Skeletal muscle tissue (tissue), 4 donors: ENCODE results near the gene MAD1L1. TPM values are rescaled to one million over a fixed set of nuclear protein-coding genes. Genes with fewer than 3 reads are reported as not detected.

Experiments used
- H3K27ac ChIP-seq: one replicate; pipeline ENCODE4 v1.7.0; 2013; ENCODE audit warnings: mild to moderate bottlenecking, low read depth, low read length, inconsistent platforms
- H3K27me3 ChIP-seq, 3 donors: one replicate each; pipeline ENCODE4 v1.7.0; 2013; ENCODE audit warnings: low read length in 3 of 3; ENCODE audit not compliant: control insufficient read depth in 3 of 3, insufficient read depth in 3 of 3
- H3K36me3 ChIP-seq, 3 donors: one replicate each; pipeline ENCODE4 v1.7.0; 2013; ENCODE audit warnings: low read length in 3 of 3; ENCODE audit not compliant: control insufficient read depth in 3 of 3, insufficient read depth in 3 of 3
- H3K4me1 ChIP-seq, 3 donors: one replicate each; pipeline ENCODE4 v1.7.0; 2013; ENCODE audit warnings: low read length in 3 of 3, mild to moderate bottlenecking in 3 of 3; ENCODE audit not compliant: control insufficient read depth in 3 of 3, insufficient read depth in 3 of 3
- H3K4me3 ChIP-seq, 3 donors: one replicate each; pipeline ENCODE4 v1.7.0; 2013; ENCODE audit warnings: low read length in 3 of 3
- H3K9ac ChIP-seq, 3 donors: one replicate each; pipeline ENCODE4 v1.7.0; 2013; ENCODE audit warnings: low read length in 3 of 3, mild to moderate bottlenecking in 3 of 3, moderate library complexity in 2 of 3, low read depth in 1 of 3
- H3K9me3 ChIP-seq, 3 donors: one replicate each; pipeline ENCODE4 v1.7.0; 2013; ENCODE audit warnings: low read length in 3 of 3; ENCODE audit not compliant: control insufficient read depth in 3 of 3
- total RNA-seq: library from RNA; depleted of rRNA; stranded (reverse); fragments of >200 nt; gene quantifications from one replicate; pipeline ENCODE4 v1.2.3, GENCODE V29; 2014
- donor health status: Osteomylitis.

Gene MAD1L1
- total RNA-seq, 1 donor from 2014 or later = 42.3 TPM

DNA sequence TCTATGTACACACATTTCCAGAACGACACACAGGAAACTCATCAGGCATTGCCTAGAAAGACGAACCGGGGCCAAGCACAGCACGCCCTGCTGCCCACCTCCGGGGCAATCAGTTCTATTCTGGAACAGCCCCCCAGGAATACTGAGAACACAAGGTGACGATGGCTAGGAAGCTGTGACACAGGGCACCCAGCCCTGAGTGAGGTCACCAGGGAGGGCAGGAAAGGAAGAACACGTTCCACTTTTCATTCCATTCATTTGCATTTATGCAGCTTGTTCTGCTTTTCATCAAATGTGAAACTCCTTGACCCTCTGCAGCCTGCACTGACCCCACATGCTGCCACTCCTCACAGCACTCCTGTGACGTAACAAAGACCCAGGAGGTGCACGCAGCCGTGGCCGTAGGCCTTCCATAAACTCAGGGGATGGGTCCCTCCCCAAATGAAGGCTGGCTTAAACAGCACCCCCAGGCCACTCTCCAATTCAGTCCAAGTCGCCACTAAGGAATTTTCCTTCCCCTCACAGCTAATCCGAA lies 28.9 kb downstream of the MAD1L1 start:
- no peak overlapping the region for H3K27ac ChIP-seq
- H3K27me3 ChIP-seq = no peaks in the 10 kb centered on the region
- H3K4me1 ChIP-seq = peaks cover 0 to 8% (median 1%) of the 10 kb centered on the region in 3 donors
- peaks cover 12 to 24% (median 19%) of the 10 kb centered on the region in 3 donors for H3K36me3 ChIP-seq
- H3K9ac ChIP-seq = no peak overlapping the region
- H3K9me3 ChIP-seq = no peaks in the 10 kb centered on the region
- no peak overlapping the region for H3K4me3 ChIP-seq

DNA sequence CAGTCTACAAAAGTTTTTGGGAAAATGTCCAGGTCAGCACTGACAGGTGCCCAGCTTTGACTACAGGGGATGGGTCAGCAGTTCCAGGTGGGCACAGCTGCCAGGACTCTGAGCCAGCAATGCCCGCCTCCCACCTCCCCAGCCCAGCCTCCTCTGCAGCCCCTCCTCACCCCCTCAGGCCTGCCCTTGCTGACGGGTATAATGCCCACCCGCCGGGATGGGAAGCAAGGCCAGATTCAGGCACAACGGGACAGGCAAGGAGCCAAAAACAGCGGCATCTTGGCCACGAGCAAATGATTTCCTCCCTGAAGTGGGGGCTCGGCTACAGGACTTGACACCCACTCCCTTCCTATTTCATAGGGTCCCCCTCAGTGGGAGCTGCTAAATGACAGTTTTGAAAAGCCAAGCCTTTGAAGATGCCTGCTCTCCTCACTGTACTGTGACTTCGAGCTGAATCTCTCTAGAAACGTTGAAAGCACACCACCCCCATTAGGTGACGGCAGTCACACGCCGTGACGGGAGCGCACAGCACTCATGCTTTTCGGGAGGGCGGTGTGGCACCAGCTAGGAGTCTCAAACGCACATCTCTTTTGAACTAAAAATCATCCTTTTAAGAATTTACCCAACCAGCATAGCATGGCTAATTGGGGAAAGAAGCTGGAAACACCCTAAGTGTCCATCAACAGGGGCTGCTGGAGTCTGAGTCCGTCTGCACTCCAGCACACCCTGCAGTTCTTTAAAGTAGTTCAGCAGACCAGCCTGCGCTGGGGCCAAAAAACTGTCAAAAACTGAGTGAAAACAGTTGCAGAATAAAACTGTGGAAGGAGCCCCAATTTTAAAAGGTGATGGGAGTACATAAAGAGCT lies 29.6 kb downstream of the MAD1L1 start:
- peaks cover 0 to 8% (median 8%) of the 10 kb centered on the region in 3 donors for H3K4me1 ChIP-seq
- no peak overlapping the region for H3K27ac ChIP-seq
- H3K36me3 ChIP-seq = peaks cover 9 to 22% (median 12%) of the 10 kb centered on the region in 3 donors
- no peaks in the 10 kb centered on the region for H3K27me3 ChIP-seq
- H3K4me3 ChIP-seq = no peak overlapping the region
- H3K9ac ChIP-seq = peak overlapping the region in 1 of 3 donors; percentile 11
- no peaks in the 10 kb centered on the region for H3K9me3 ChIP-seq

DNA sequence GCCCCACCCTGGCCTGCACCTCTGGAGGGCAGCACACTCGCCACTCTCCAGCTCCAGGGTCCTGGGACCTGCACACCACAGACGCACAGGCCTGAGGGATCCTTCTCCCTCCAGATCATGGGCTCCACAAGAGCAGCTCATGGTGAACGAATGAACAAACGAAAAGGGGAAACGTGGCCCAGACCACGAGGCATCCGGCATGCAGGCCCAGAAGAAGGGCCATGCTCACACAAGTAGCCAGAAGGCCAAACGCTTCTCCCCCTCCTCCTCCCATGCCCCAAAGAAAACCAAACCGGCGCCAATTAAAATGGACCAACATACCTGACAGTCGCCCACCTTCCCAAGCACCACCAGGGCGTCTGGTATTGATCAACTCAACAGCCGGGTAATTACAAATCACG lies 30.4 kb downstream of the MAD1L1 start:
- no peaks in the 10 kb centered on the region for H3K9me3 ChIP-seq

DNA sequence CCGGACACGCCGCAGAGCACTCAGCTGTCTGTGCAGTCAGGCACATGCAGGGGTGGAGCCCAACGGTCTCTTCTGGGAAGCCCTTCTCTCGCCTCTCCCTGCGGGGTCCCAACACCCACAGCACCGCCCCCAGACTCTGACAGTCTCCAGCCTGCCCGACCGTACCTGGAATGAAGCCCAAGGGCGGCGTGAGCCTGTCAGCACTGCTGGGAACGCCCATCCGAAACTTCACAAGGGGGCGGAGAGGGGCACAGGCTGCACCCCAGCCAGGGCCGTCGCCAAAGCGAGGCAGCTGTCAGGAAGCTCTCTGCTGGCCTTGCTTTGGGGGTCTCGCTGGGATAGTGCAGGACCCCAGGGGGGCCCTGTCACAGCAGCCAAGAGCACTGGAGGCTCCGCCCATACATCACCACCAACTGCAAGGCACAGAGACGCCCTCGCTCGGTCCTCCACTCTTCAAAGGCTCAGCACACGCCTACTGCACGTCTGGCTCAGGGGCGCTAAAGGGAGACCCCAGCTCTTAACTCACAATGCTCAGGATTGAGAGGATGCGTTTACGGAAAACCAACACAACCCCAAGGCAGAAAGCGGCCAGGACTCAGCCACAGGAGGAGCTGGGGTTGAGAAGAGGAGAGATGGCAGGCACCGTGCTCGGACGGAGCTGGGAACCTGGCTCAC lies 30.9 kb downstream of the MAD1L1 start:
- H3K9me3 ChIP-seq = no peaks in the 10 kb centered on the region
- no peak overlapping the region for H3K9ac ChIP-seq
- peaks cover 4 to 11% (median 9%) of the 10 kb centered on the region in 3 donors for H3K36me3 ChIP-seq
- H3K4me3 ChIP-seq = no peak overlapping the region
- peaks cover 8 to 18% (median 15%) of the 10 kb centered on the region in 3 donors for H3K4me1 ChIP-seq
- no peak overlapping the region for H3K27ac ChIP-seq
- H3K27me3 ChIP-seq = no peaks in the 10 kb centered on the region

More for the DNA sequence above, 30.4 kb downstream of the MAD1L1 start:
- Histone ChIP-seq H3K36me3 (peaks cover 4 to 14% (median 9%) of the 10 kb centered on the region in 3 donors), H3K9ac (no peak overlapping the region), H3K27ac (no peak overlapping the region), H3K27me3 (no peaks in the 10 kb centered on the region), H3K4me3 (no peak overlapping the region), H3K4me1 (peaks cover 3 to 13% (median 10%) of the 10 kb centered on the region in 3 donors)

DNA sequence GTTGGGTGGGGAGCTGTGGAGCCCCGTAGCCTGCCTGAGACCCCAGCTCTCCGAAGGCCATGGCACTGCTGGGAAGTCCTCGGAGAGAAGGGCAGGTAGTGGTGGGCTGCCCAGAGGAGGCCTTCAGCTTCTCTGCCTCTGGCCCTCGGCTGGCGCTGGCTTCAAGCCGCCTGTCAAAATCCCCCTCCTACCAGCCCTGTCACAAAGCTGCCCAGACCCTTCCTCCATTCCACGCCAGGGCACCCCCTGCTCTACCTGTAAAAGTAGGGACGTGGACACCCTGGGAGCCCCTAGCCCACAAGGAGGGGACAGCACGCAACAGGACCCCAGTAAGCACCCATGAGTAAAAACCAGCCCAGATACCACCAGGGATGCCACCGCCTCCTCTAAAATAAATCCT lies 31.6 kb downstream of the MAD1L1 start:
- Histone ChIP-seq H3K9ac (no peak overlapping the region), H3K4me1 (peaks cover 15 to 25% (median 22%) of the 10 kb centered on the region in 3 donors), H3K27me3 (no peaks in the 10 kb centered on the region), H3K27ac (no peak overlapping the region), H3K4me3 (no peak overlapping the region), H3K9me3 (no peaks in the 10 kb centered on the region), H3K36me3 (peaks cover 4 to 11% (median 9%) of the 10 kb centered on the region in 3 donors)

DNA sequence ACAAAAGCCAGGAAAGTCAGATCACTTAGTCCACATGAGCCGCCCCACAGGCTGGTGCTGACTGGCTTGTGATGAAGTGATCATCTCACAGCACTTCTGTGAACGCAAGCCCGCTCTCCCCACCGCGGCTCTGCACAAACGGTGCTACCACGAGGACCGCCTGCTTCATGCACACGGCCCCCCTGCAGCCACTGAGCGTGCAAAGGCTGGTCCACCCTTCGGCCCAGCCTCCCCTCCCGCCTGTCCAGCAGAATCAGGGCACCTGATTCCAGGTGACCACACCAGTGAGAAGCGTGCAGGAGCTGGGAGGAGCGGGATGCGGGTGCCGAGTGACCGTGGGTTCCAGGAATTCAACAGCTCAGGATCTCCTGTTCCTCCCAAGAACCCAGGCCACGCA lies 32.2 kb downstream of the MAD1L1 start:
- Histone ChIP-seq H3K4me1 (peaks cover 20 to 30% (median 28%) of the 10 kb centered on the region in 3 donors), H3K9ac (no peak overlapping the region)

DNA sequence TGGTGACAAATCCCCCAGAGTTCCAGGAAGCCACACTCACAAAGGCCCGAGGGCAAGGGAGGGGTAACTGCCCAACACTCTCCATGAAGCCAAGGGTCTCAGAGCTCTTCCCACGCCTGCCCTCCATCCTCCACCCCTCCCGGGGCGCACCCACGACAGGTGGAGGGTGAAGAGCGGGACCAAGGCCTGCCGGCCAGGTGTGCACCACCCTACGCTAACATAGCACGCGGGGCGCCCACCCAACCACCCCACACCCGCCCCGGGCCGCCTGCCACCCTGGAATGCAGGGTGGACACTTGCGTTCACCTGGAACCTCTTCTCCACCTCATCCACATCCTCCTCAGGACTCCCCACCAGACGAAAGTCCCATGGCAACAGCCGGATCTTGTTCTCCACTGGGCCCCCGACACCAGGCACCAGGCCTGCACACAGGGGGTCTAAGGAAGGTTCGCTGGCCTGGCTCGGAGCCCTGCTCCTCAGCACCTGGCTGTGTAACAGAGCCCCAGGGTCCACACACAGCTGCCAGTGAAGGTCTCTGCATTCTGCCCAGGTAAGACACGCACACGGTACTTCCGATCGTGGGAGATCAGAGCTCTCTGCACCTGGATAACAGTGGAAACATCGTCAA lies 32.7 kb downstream of the MAD1L1 start:
- Histone ChIP-seq H3K27me3 (no peaks in the 10 kb centered on the region), H3K36me3 (peaks cover 4 to 11% (median 9%) of the 10 kb centered on the region in 3 donors), H3K4me1 (peaks cover 25 to 36% (median 33%) of the 10 kb centered on the region in 3 donors), H3K27ac (no peak overlapping the region), H3K9me3 (no peaks in the 10 kb centered on the region), H3K9ac (no peak overlapping the region), H3K4me3 (no peak overlapping the region)

More for the DNA sequence above, 32.2 kb downstream of the MAD1L1 start:
- no peaks in the 10 kb centered on the region for H3K27me3 ChIP-seq
- H3K36me3 ChIP-seq = peaks cover 4 to 11% (median 9%) of the 10 kb centered on the region in 3 donors
- no peak overlapping the region for H3K4me3 ChIP-seq
- no peak overlapping the region for H3K27ac ChIP-seq
- H3K9me3 ChIP-seq = no peaks in the 10 kb centered on the region

DNA sequence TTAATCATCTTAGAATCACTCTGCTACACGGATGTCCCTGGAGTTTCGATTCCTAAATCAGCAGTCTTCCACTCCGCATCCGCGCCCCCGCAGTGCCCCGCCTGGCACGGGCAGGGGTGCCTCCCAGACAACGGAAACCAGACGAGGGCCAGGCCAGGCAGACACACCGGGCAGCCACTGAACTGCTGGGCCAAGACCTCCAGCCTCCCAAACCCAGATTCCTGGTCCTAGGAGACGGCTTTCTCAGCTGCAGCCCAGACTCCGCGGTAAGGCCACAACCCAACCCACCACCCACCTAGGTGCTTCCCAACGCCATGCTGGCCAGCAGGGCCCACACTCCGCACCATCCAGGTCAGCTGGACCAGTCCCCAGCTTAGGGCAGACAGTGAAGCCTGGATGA lies 33.2 kb downstream of the MAD1L1 start:
- no peak overlapping the region for H3K4me3 ChIP-seq
- H3K9ac ChIP-seq = no peak overlapping the region
- H3K36me3 ChIP-seq = peaks cover 4 to 11% (median 9%) of the 10 kb centered on the region in 3 donors
- H3K9me3 ChIP-seq = no peaks in the 10 kb centered on the region
- H3K27ac ChIP-seq = no peak overlapping the region
- H3K4me1 ChIP-seq = peaks cover 27 to 39% (median 33%) of the 10 kb centered on the region in 3 donors
- H3K27me3 ChIP-seq = no peaks in the 10 kb centered on the region

DNA sequence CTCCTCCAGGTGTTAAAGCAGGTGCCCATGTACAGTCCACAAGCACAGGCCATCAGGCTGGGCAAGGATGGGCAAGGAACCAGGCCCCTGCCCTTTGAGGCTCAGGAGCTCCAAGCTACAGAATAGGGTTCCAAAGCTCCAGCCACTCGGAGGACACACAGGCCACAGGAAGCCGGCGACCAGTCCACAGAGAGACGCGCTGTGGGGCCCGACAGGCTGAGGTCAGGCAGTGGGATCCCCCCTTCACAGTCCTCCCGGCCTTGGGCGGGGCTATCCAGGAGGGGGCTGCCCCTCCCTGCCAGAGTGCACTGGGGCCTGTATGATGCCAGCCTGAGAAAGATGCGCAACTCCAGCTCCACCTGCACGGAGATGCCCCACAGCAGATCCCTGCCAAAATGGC lies 34.0 kb downstream of the MAD1L1 start:
- Histone ChIP-seq H3K27me3 (no peaks in the 10 kb centered on the region), H3K27ac (no peak overlapping the region), H3K4me1 (peaks cover 27 to 43% (median 35%) of the 10 kb centered on the region in 3 donors), H3K36me3 (peaks cover 4 to 9% (median 7%) of the 10 kb centered on the region in 3 donors), H3K9me3 (no peaks in the 10 kb centered on the region), H3K4me3 (no peak overlapping the region), H3K9ac (no peak overlapping the region)
